OCI-LY3 (cell line): Measurements from ENCODE around the gene GOSR2.

Source experiments
- CTCF ChIP-seq: fragments of 200-600, 300-600 bp; sonication (generic); IDR thresholded peaks from 2 replicates; pipeline ENCODE4 v1.5.1; 2014; ENCODE audit warnings: antibody characterized with exemption, low read length, low read depth
- EZH2phosphoT487 ChIP-seq: fragments of 200-600 bp; shearing (Covaris generic); IDR thresholded peaks from 2 replicates; pipeline ENCODE4 v1.6.1; 2018; ENCODE audit warnings: antibody characterized with exemption, mixed run types, low read depth

GRCh38 chr17:46944931-46945330, 22.0 kb downstream of the GOSR2 start:
- TF ChIP-seq CTCF (no peak), EZH2phosphoT487 (no peak)
